K562 (cell line): Measurements from ENCODE around the gene MAP3K12. TPM values are rescaled to one million over a fixed set of nuclear protein-coding genes. Genes with fewer than 3 reads are reported as not detected.

Experiments
- ATAC-seq: fragments of 200-7000 bp; cut with Tn5 transposase; 3 replicates; pipeline ENCODE4 v1.9.1; 2020; ENCODE audit warnings: moderate library complexity
- BruUV-seq: library from RNA; stranded (reverse); fragments of 400-500 nt; replicated peaks from 2 replicates; lab custom pipeline; 2021; lab: Mats Ljungman, UMichigan
- CTCF ChIA-PET: fragments of 300-600 bp; formaldehyde crosslinking; extraction: SDS; loops from one replicate; lab custom pipeline; 2021; ENCODE audit warnings: low intra/inter-chr PET ratio; lab: Yijun Ruan, JAX
- POLR2A ChIA-PET: fragments of 300-600, 350-650 bp; sonication (Branson Sonifier 250); formaldehyde crosslinking; extraction: SDS; loops from one replicate; lab custom pipeline; 2021; ENCODE audit warnings: antibody characterized with exemption, inconsistent platforms; lab: Yijun Ruan, JAX
- DNase-seq, 4 experiments: peaks; one replicate each; pipeline versions ENCODE4 v3.0.0 to v3.0.0-alpha.2; 2011 to 2018; ENCODE audit warnings: low spot score in 3 of 4, mixed read lengths in 3 of 4; ENCODE audit errors: extremely low read depth in 1 of 4
- FAIRE-seq: peaks from 2 replicates; lab custom pipeline; 2011; peaks lifted over from hg19 to GRCh38; lab: Jason Lieb, UNC
- H2AFZ ChIP-seq: 2 replicates; pipeline ENCODE4 v1.6.0; 2011; ENCODE audit warnings: low read depth, low read length, control low read depth, inconsistent platforms
- H3K27ac ChIP-seq: fragments of 200-600 bp; 3 replicates; pipeline ENCODE4 v1.8.0; 2011; ENCODE audit warnings: low read depth, mild to moderate bottlenecking, control low read depth, inconsistent platforms, low read length, moderate library complexity, mixed read lengths; ENCODE audit errors: extremely low read depth
- H3K27me3 ChIP-seq, 2 experiments: fragments of 300-600 bp in 1 of 2; 2 replicates in 1 of 2; 3 replicates in 1 of 2; pipeline versions ENCODE4 v1.6.0 to v1.8.0; 2011; ENCODE audit warnings: inconsistent platforms in 2 of 2, low read length in 2 of 2, mild to moderate bottlenecking in 1 of 2, mixed read lengths in 1 of 2, moderate library complexity in 1 of 2; ENCODE audit not compliant: control insufficient read depth in 2 of 2, insufficient read depth in 2 of 2
- H3K36me3 ChIP-seq: fragments of 300-600 bp; 3 replicates; pipeline ENCODE4 v1.8.0; 2011; ENCODE audit warnings: mild to moderate bottlenecking, low read length, inconsistent platforms; ENCODE audit not compliant: control insufficient read depth, insufficient read depth
- H3K4me1 ChIP-seq, 2 experiments: fragments of 200-600 bp in 1 of 2; replicated peaks in 1 of 2; 2 replicates in 1 of 2; 3 replicates in 1 of 2; pipeline versions ENCODE4 v1.5.1 to v1.8.0; 2011; ENCODE audit warnings: inconsistent platforms in 2 of 2, low read length in 2 of 2, mild to moderate bottlenecking in 1 of 2, mixed read lengths in 1 of 2, moderate library complexity in 1 of 2; ENCODE audit not compliant: control insufficient read depth in 2 of 2, insufficient read depth in 2 of 2
- H3K4me2 ChIP-seq: 2 replicates; pipeline ENCODE4 v1.6.1; 2011; ENCODE audit warnings: low read length, control low read depth, inconsistent platforms, mixed read lengths; ENCODE audit not compliant: insufficient read depth
- H3K4me3 ChIP-seq: fragments of 200-600 bp; sonication (generic), shearing (Covaris generic); 2 replicates; pipeline ENCODE4 v1.5.1; 2016; ENCODE audit warnings: control low read depth, inconsistent platforms
- H3K79me2 ChIP-seq: fragments of 200-600 bp; 3 replicates; pipeline ENCODE4 v1.8.0; 2011; ENCODE audit warnings: low read length, inconsistent platforms; ENCODE audit not compliant: control insufficient read depth, insufficient read depth
- H3K9ac ChIP-seq, 2 experiments: 2 replicates each; pipeline versions ENCODE4 v1.6.0 to v1.6.1; 2011; ENCODE audit warnings: low read depth in 2 of 2, low read length in 2 of 2, control low read depth in 1 of 2, inconsistent platforms in 1 of 2, mild to moderate bottlenecking in 1 of 2, mixed read lengths in 1 of 2; ENCODE audit not compliant: insufficient read depth in 1 of 2
- H3K9me1 ChIP-seq: one replicate; pipeline ENCODE4 v1.6.0; 2011; ENCODE audit warnings: inconsistent platforms, mild to moderate bottlenecking, low read length, moderate library complexity; ENCODE audit not compliant: control insufficient read depth, insufficient read depth
- H3K9me3 ChIP-seq: replicated peaks from 2 replicates; pipeline ENCODE4 v1.5.1; 2011; ENCODE audit warnings: low read depth, low read length, inconsistent platforms; ENCODE audit not compliant: control insufficient read depth, insufficient read depth
- H4K20me1 ChIP-seq: replicated peaks from 2 replicates; pipeline ENCODE4 v1.6.1; 2011; ENCODE audit warnings: low read length, inconsistent platforms, mixed read lengths; ENCODE audit not compliant: control insufficient read depth, insufficient read depth
- AFF4 ChIP-seq: sonication (generic); formaldehyde crosslinking; IDR thresholded peaks from 2 replicates; pipeline ENCODE4 v1.8.0; 2023; ENCODE audit warnings: mild to moderate bottlenecking, missing genetic modification reagents
- E4F1 ChIP-seq: fragments of 250-450 bp; sonication (Bioruptor Pico); IDR thresholded peaks from 2 replicates; pipeline ENCODE4 v1.5.0; 2021; ENCODE audit warnings: mild to moderate bottlenecking, borderline replicate concordance
- HNRNPL ChIP-seq: fragments of 200-400 bp; formaldehyde crosslinking; IDR thresholded peaks from 2 replicates; pipeline ENCODE4 v1.6.1; 2017; ENCODE audit warnings: low read depth, mild to moderate bottlenecking, low read length
- KAT7 ChIP-seq: sonication (generic); formaldehyde crosslinking; IDR thresholded peaks from 2 replicates; pipeline ENCODE4 v1.8.0; 2022; ENCODE audit warnings: missing genetic modification reagents, mild to moderate bottlenecking, borderline replicate concordance
- POLR2G ChIP-seq: fragments of 200-400 bp; formaldehyde crosslinking; IDR thresholded peaks from 2 replicates; pipeline ENCODE4 v1.6.1; 2017; ENCODE audit warnings: low read depth, mild to moderate bottlenecking, antibody characterized with exemption, low read length, moderate library complexity
- RBFOX2 ChIP-seq: fragments of 200-400 bp; formaldehyde crosslinking; IDR thresholded peaks from 2 replicates; pipeline ENCODE4 v1.6.1; 2017; ENCODE audit warnings: low read depth, mild to moderate bottlenecking, low read length, moderate library complexity
- RBM22 ChIP-seq: fragments of 200-400 bp; formaldehyde crosslinking; IDR thresholded peaks from 2 replicates; pipeline ENCODE4 v1.6.1; 2018; ENCODE audit warnings: low read length, low read depth; ENCODE audit not compliant: poor library complexity, severe bottlenecking
- SP1 ChIP-seq: sonication (generic); formaldehyde crosslinking; IDR thresholded peaks from 2 replicates; pipeline ENCODE4 v1.8.1; 2022; ENCODE audit warnings: mild to moderate bottlenecking, missing genetic modification reagents
- ZNF282 ChIP-seq: sonication (generic); formaldehyde crosslinking; IDR thresholded peaks from 2 replicates; pipeline ENCODE4 v1.8.1; 2023; ENCODE audit warnings: missing genetic modification reagents
- WGBS: fragments of 100-300 bp; shearing (Covaris generic); methylation state at CpG from one replicate; pipeline ENCODE4 v1.1.6; 2016; ENCODE audit warnings: low coverage, mixed read lengths; ENCODE audit not compliant: insufficient coverage; ENCODE audit errors: missing lambda C conversion rate; 5-methylcytosine and 5-hydroxymethylcytosine counted together
- in situ Hi-C: fragments of 300-500 bp; cut with MboI; formaldehyde crosslinking; loops from 4 replicates; pipeline ENCODE4 v1.15.0; 2018; ENCODE audit warnings: inconsistent platforms, mixed read lengths
- intact Hi-C: fragments of 100-400 bp; cut with micrococcal nuclease; formaldehyde crosslinking; loops from 2 replicates; pipeline ENCODE4 v1.14.2; 2022
- polyA plus RNA-seq, 8 experiments: library from polyadenylated mRNA; depleted of rRNA in 4 of 8; stranded (reverse) in 5 of 8; unstranded in 3 of 8; fragments of >200 nt; fragmentation: Nextera tagmentation in 2 of 8; fragmentation: Illumina TruSeq in 1 of 8; extraction: Ambion mirVana in 2 of 8; extraction: Trizol in 1 of 8; gene quantifications; 2 replicates each; pipeline versions ENCODE4 v1.2.1 to v1.2.3, GENCODE V29; 2011 to 2014; ENCODE audit warnings: inconsistent platforms in 1 of 8, missing spikeins in 1 of 8
- total RNA-seq, 7 experiments: library from RNA; depleted of rRNA in 6 of 7; stranded (reverse); fragments of >200 nt in 6 of 7; fragmentation: Illumina TruSeq in 2 of 7; extraction: Trizol in 2 of 7; gene quantifications; 2 replicates each; pipeline versions ENCODE4 v1.2.1 to v1.2.3, GENCODE V29; 2011 to 2021; ENCODE audit warnings: low replicate concordance in 1 of 7

Gene MAP3K12
- total and polyA plus RNA-seq, 9 of the 15 experiments (the other 6 are each of a cell fraction or from before 2014, with no cell fraction given): 0.10 to 2.4 (median 1.6) TPM

GRCh38 chr12:53453953-53454640 is 45.2 kb downstream of the MAP3K12 start:
- in situ Hi-C loops: no loop called here

More at GRCh38 chr12:53453953-53454640, 45.2 kb downstream of the MAP3K12 start:
- H3K4me3 ChIP-seq: peak overlapping the region; percentile 98; the same call in 1 of the 2 replicates
- FAIRE-seq: no peak
- WGBS: 29% methylated on average over 6 of the region's 6 CpGs
- DNase-seq: no peak
- peaks cover 4% of the 10 kb centered on the region for H3K9me1 ChIP-seq
- peaks cover 70% of the 10 kb centered on the region for H3K79me2 ChIP-seq
- CTCF ChIA-PET: interaction anchor here (0.9 to 1.9 kb wide), 2 partner anchors 127 to 130 kb away, joined by 3 to 6 read pairs; no protein-coding TSS in a partner anchor
- peaks cover 64% of the 10 kb centered on the region for H3K36me3 ChIP-seq
- H4K20me1 ChIP-seq: peaks cover 34% of the 10 kb centered on the region
- H2AFZ ChIP-seq: no peak overlapping the region
- POLR2A ChIA-PET: interaction anchor here (0.5 to 3.9 kb wide), 19 partner anchors 11 to 573 kb away, joined by 3 to 39 read pairs (median 5); partner anchors contain the start of genes AAAS, SP1 and TARBP2
- H3K27ac ChIP-seq: peak overlapping the region; percentile 98; the same call in 1 of the 3 replicates
- peak overlapping the region; percentile 54 for H3K4me2 ChIP-seq
- H3K9me3 ChIP-seq: no peaks in the 10 kb centered on the region
- H3K27me3 ChIP-seq: no peaks in the 10 kb centered on the region
- peak overlapping the region in 1 of 2 experiments; percentile 91; a peak in 2 of 4 replicates for H3K9ac ChIP-seq
- no TSS peak for BruUV-seq
- TF ChIP-seq RBFOX2: peak; percentile 50
- peak; percentile 59 for TF ChIP-seq RBM22
- TF ChIP-seq AFF4 (CRISPR knock-in tag): peak; percentile 43; the same call in 1 of the 2 replicates
- TF ChIP-seq ZNF282: 0 out of 2 replicates have a peak, but pooled peaks have one; percentile 30
- 0 out of 2 replicates have a peak, but pooled peaks have one; percentile 19 for TF ChIP-seq HNRNPL
- 0 out of 2 replicates have a peak, but pooled peaks have one; percentile 25 for TF ChIP-seq SP1 (CRISPR knock-in tag)
- TF ChIP-seq E4F1 (CRISPR knock-in tag): no peak
- TF ChIP-seq KAT7: no peak
- TF ChIP-seq POLR2G: peak; percentile 51
- ATAC-seq: no peak
- peaks cover 0 to 17% of the 10 kb centered on the region in 2 experiments; a peak in 3 of 5 replicates for H3K4me1 ChIP-seq
- intact Hi-C loops: no loop called here
